A673 (cell line): ENCODE data around the gene ZFP36L2. TPM values are rescaled to one million over a fixed set of nuclear protein-coding genes. Genes with fewer than 3 reads are reported as not detected.

ENCODE experiments used
- BruUV-seq: library from RNA; stranded (reverse); fragments of 400-500 nt; replicated peaks from 2 replicates; lab custom pipeline; 2021; lab: Mats Ljungman, UMichigan
- CTCF ChIA-PET: fragments of 300-600 bp; sonication (Branson Sonifier 250); formaldehyde crosslinking; loops from one replicate; lab custom pipeline; 2022; ENCODE audit warnings: antibody characterized with exemption; lab: Charles Lee
- POLR2A ChIA-PET: fragments of 300-600 bp; sonication (Branson Sonifier 250); formaldehyde crosslinking; loops from one replicate; lab custom pipeline; 2022; ENCODE audit warnings: antibody characterized with exemption; ENCODE audit not compliant: low non-redundant PET; lab: Charles Lee
- DNase-seq: peaks from one replicate; pipeline ENCODE4 v3.0.0-alpha.2; 2015; ENCODE audit warnings: low spot score
- H3K27ac ChIP-seq: fragments of 200-600 bp; sonication (generic); 2 replicates; pipeline ENCODE4 v1.5.1; 2016; ENCODE audit warnings: mixed run types, low read depth, mild to moderate bottlenecking, mixed read lengths, antibody characterized with exemption, low read length; ENCODE audit not compliant: poor library complexity, severe bottlenecking
- H3K27me3 ChIP-seq: fragments of 200-600 bp; sonication (generic); replicated peaks from 2 replicates; pipeline ENCODE4 v1.6.1; 2017; ENCODE audit warnings: mixed run types, low read depth, mild to moderate bottlenecking, mixed read lengths, antibody characterized with exemption, low read length; ENCODE audit not compliant: insufficient read depth, poor library complexity
- H3K36me3 ChIP-seq: fragments of 200-600 bp; sonication (generic); 2 replicates; pipeline ENCODE4 v1.6.1; 2016; ENCODE audit warnings: mixed run types, mild to moderate bottlenecking, mixed read lengths, antibody characterized with exemption, low read length; ENCODE audit not compliant: insufficient read depth, poor library complexity, severe bottlenecking
- H3K4me1 ChIP-seq: fragments of 200-600 bp; sonication (generic); 2 replicates; pipeline ENCODE4 v1.6.1; 2017; ENCODE audit warnings: mixed run types, mild to moderate bottlenecking, mixed read lengths, antibody characterized with exemption, low read length; ENCODE audit not compliant: insufficient read depth, poor library complexity, severe bottlenecking
- H3K4me3 ChIP-seq: fragments of 200-600 bp; sonication (generic); 2 replicates; pipeline ENCODE4 v1.5.1; 2016; ENCODE audit warnings: low read depth, mixed run types, mild to moderate bottlenecking, mixed read lengths, low read length; ENCODE audit not compliant: poor library complexity, severe bottlenecking
- H3K9me3 ChIP-seq: fragments of 200-600 bp; sonication (generic); 2 replicates; pipeline ENCODE4 v1.6.1; 2016; ENCODE audit warnings: mixed run types, low read depth, mild to moderate bottlenecking, mixed read lengths, antibody characterized with exemption, low read length; ENCODE audit not compliant: poor library complexity, severe bottlenecking
- CTCF ChIP-seq: fragments of 300-800, 200-600 bp; sonication (generic); conservative IDR thresholded peaks from 2 replicates; pipeline ENCODE4 v1.5.1; 2017; ENCODE audit warnings: low read depth, mild to moderate bottlenecking, antibody characterized with exemption, low read length, moderate library complexity, mixed read lengths
- EZH2 ChIP-seq: fragments of 200-600 bp; sonication (generic); IDR thresholded peaks from 2 replicates; pipeline ENCODE4 v1.6.1; 2017; ENCODE audit warnings: borderline replicate concordance, low read depth, mild to moderate bottlenecking, mixed read lengths, antibody characterized with exemption, low read length; ENCODE audit not compliant: poor library complexity, severe bottlenecking
- intact Hi-C: fragments of 100-400 bp; cut with micrococcal nuclease; formaldehyde crosslinking; loops from one replicate; pipeline ENCODE4 v1.10.0; 2022; ENCODE audit not compliant: unreplicated experiment
- total RNA-seq: library from RNA; stranded (reverse); gene quantifications from 2 replicates; pipeline ENCODE4 v1.2.3, GENCODE V29; 2021

Gene ZFP36L2
- total RNA-seq, 1 experiment from 2014 or later: 23.4 TPM

DNA sequence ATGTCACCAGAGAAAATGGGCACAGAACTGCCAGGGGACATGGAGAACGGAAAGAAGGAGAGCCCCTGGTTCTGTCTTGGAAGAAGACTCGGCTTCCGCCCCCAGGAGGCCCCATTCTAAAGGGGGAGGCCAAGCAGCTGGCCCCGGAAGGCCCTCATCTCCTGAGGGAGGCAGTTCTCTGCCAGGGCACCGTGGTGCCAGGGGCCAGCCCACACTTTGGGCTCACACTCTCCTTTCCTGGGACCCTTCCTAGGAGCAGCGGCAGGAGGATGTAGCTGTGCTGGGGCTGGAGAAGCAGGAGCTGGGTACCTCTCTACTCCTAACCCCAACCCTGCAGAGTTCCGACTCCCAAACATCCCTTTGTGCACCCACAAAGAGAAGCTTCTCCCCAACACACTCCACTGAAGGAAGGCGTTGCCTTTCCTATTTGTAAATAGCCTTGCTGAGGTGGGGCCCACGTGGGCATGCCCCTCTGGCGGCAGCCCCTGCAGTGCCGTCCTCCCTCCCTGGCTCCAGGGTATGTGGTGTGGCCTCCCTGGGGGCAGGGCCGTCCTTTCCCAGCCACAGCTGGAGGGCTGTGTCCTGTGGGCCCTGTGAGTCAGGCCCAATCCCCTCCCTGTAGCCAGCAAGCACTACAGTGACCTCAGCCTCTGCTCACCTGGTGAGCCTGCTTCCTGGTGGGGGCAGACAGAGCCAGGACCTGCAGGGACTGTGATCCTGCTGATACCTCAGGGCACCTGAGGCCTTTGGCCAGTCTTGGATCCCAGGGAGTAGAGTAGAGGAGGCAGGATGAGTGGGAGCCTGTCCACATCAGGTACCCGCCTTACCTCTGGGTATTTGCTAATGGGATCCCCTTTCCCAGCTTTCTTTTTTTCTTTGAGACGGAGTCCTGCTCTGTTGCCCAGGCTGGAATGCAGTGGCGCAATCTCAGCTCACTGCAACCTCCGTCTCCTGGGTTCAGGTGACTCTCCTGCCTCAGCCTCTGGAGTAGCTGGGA, 26.6 kb downstream of the ZFP36L2 start:
- no peak for TF ChIP-seq EZH2
- DNase-seq: no peak
- intact Hi-C loops: no loop called here
- Histone ChIP-seq H3K9me3 (no peaks in the 10 kb centered on the region), H3K36me3 (no peaks in the 10 kb centered on the region), H3K4me1 (no peaks in the 10 kb centered on the region), H3K4me3 (no peak overlapping the region), H3K27me3 (no peaks in the 10 kb centered on the region), H3K27ac (no peak overlapping the region)
- BruUV-seq: no TSS peak
- ChIA-PET POLR2A (no interaction called here), CTCF (no interaction called here)

GRCh38 chr2:43198263-43198662, 28.1 kb downstream of the ZFP36L2 start:
- BruUV-seq: no TSS peak
- no peak overlapping the region for H3K27ac ChIP-seq
- DNase-seq: no peak

DNA sequence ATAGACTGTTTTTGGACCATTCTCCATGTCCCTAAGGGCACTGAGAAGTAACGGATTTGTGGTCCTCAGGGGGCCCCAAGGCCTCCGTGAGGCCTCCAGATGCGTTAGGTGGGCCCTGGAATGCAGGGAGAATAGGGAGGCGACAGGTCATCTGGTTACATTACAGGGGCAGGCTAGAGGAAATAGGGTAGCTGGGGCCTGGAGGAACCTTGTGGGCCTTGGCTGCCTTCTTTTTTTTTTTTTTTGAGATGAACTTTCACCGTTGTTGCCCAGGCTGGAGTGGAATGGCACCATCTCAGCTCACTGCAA, 28.9 kb downstream of the ZFP36L2 start:
- no peaks in the 10 kb centered on the region for H3K9me3 ChIP-seq
- intact Hi-C loops: no loop called here
- POLR2A ChIA-PET: no interaction called here
- TF ChIP-seq EZH2 (no peak), CTCF (no peak)
- no peak overlapping the region for H3K4me3 ChIP-seq
- BruUV-seq: no TSS peak
- DNase-seq: no peak
- CTCF ChIA-PET: no interaction called here
- H3K4me1 ChIP-seq: no peaks in the 10 kb centered on the region
- H3K36me3 ChIP-seq: no peaks in the 10 kb centered on the region
- H3K27me3 ChIP-seq: no peaks in the 10 kb centered on the region
- no peak overlapping the region for H3K27ac ChIP-seq

More at GRCh38 chr2:43198263-43198662, 28.1 kb downstream of the ZFP36L2 start:
- ChIA-PET CTCF (no interaction called here), POLR2A (no interaction called here)
- no peak overlapping the region for H3K4me3 ChIP-seq
- intact Hi-C loops: no loop called here
- H3K27me3 ChIP-seq: no peaks in the 10 kb centered on the region
- H3K9me3 ChIP-seq: no peaks in the 10 kb centered on the region
- TF ChIP-seq CTCF: no peak
- TF ChIP-seq EZH2: no peak
- H3K36me3 ChIP-seq: no peaks in the 10 kb centered on the region
- H3K4me1 ChIP-seq: no peaks in the 10 kb centered on the region
